Natural killer cell treated with Interleukin-12 subunit alpha and Interleukin-12 subunit beta and Interleukin-15 and Interleukin-18, amount 100 ng/mL, for 72 hours (primary cell): ENCODE data around the gene TRMT6. TPM values are rescaled to one million over a fixed set of nuclear protein-coding genes. Genes with fewer than 3 reads are reported as not detected.

Experiments
- ATAC-seq, 2 donors: fragments of 150-1000 bp; cut with Tn5 transposase in 1 of 2; sonication (Bioruptor Pico), chemical (Tn5 transposase) in 1 of 2; 2 replicates each; pipeline ENCODE4 v1.10.0; 2021
- DNase-seq: peaks from one replicate; pipeline ENCODE4 v3.0.0; 2022; ENCODE audit warnings: low spot score
- H3K27ac Mint-ChIP-seq, 2 donors: 1 replicate in 1 of 2; 2 replicates in 1 of 2; pipeline ENCODE4 v1.8.0; 2022; ENCODE audit warnings: mixed read lengths in 2 of 2, mild to moderate bottlenecking in 1 of 2, moderate library complexity in 1 of 2
- H3K27me3 Mint-ChIP-seq, 2 donors: 1 replicate in 1 of 2; 2 replicates in 1 of 2; pipeline ENCODE4 v1.8.0; 2022; ENCODE audit warnings: mixed read lengths in 2 of 2
- H3K36me3 Mint-ChIP-seq: one replicate; pipeline ENCODE4 v1.8.0; 2022; ENCODE audit warnings: mixed read lengths
- H3K4me1 Mint-ChIP-seq, 2 donors: 1 replicate in 1 of 2; 2 replicates in 1 of 2; pipeline ENCODE4 v1.8.0; 2022; ENCODE audit warnings: low read depth in 2 of 2, mixed read lengths in 2 of 2, mild to moderate bottlenecking in 1 of 2
- H3K4me3 Mint-ChIP-seq: one replicate; pipeline ENCODE4 v1.8.0; 2022; ENCODE audit warnings: mixed read lengths
- H3K9me3 Mint-ChIP-seq: 2 replicates; pipeline ENCODE4 v1.8.0; 2022; ENCODE audit warnings: mixed read lengths
- total RNA-seq, 2 donors: library from RNA; stranded (reverse); gene quantifications; one replicate each; pipeline ENCODE4 v1.2.3, GENCODE V29; 2022

The TRMT6 gene, protein sequence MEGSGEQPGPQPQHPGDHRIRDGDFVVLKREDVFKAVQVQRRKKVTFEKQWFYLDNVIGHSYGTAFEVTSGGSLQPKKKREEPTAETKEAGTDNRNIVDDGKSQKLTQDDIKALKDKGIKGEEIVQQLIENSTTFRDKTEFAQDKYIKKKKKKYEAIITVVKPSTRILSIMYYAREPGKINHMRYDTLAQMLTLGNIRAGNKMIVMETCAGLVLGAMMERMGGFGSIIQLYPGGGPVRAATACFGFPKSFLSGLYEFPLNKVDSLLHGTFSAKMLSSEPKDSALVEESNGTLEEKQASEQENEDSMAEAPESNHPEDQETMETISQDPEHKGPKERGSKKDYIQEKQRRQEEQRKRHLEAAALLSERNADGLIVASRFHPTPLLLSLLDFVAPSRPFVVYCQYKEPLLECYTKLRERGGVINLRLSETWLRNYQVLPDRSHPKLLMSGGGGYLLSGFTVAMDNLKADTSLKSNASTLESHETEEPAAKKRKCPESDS
- 10 to 100 TPM; 20.1 to 28.6 TPM for total RNA-seq

DNA sequence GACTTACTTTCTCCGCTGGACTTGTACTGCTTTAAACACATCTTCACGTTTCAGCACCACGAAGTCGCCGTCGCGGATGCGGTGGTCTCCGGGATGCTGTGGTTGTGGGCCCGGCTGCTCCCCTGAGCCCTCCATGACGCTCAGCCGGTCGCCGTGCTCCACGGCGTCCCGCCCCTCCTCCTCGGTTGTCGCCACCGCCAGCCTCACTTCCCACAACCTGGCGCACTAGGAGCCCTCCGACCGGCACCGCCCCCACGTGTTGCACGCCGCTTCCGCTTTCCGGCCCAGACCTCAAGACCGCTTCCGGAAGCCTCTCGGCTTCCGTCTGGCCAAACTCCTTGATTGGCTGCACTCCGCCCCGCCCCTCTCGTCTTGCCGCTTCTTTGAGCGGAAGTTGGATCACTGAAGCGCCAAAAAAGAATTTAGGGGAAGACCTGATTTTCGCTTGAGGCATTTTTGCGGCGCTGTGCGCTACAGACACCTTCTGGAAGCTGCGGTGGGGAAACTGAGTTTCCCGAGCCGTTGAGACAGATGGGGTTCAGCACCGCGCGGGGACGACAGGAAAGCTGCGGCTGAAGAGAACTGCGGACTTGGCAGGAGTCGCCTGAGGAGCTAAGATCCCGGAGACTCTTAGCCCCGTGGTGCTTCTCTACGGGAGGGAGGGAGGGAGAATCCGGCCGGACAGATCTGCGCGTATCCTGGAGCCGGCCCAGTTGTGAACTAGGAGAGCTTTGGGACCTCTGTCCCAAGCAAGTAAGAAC, at the start of gene TRMT6, which contains the start of gene MCM8:
TSS of gene TRMT6 (minus strand) at position 263 of the 761 bp plus-strand sequence. CDS start at position 135, 128 bp downstream.
TSS of gene MCM8 (plus strand) at position 382 of the 761 bp plus-strand sequence. CDS start 1,364 bp downstream, outside the sequence.
- DNase-seq (peak; percentile 98), ATAC-seq (peak; percentile 94 to 98)
- peak within 1 kb of the TSS; percentile 93 for H3K4me3 Mint-ChIP-seq
- peak within 1 kb of the TSS; percentile 87 for H3K27ac Mint-ChIP-seq
- H3K9me3 Mint-ChIP-seq, result no peaks in the 10 kb centered on the region
- no peaks in the 10 kb centered on the region for H3K27me3 Mint-ChIP-seq
- H3K4me1 Mint-ChIP-seq, result peaks cover 41 to 54% of the 10 kb centered on the region in 2 donors
- peaks cover 21% of the 10 kb centered on the region for H3K36me3 Mint-ChIP-seq

DNA sequence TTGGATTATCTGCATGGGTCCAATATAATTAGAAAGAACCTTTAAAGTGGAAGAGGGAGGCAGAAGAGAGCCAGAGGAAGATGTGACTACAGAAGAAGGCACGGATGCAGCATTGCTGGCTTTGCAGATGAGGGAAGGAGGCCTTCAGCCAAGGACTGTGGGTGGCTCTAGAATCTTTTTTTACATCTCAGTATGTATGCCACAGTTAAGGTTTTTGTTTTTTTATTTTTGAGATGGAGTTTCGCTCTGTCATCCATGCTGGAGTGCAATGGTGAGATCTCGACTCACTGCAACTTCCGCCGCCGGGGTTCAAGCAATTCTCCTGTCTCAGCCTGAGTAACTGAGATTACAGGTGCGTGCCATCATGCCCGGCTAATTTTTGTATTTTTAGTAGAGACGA, 49.5 kb upstream of the TRMT6 start:
- no peak for ATAC-seq
- H3K27me3 Mint-ChIP-seq, result no peaks in the 10 kb centered on the region
- DNase-seq, result no peak
- peaks cover 17 to 26% of the 10 kb centered on the region in 2 donors for H3K4me1 Mint-ChIP-seq
- H3K27ac Mint-ChIP-seq, result no peak overlapping the region
- H3K9me3 Mint-ChIP-seq, result no peaks in the 10 kb centered on the region
- no peak overlapping the region for H3K4me3 Mint-ChIP-seq
- H3K36me3 Mint-ChIP-seq, result peaks cover 9% of the 10 kb centered on the region

DNA sequence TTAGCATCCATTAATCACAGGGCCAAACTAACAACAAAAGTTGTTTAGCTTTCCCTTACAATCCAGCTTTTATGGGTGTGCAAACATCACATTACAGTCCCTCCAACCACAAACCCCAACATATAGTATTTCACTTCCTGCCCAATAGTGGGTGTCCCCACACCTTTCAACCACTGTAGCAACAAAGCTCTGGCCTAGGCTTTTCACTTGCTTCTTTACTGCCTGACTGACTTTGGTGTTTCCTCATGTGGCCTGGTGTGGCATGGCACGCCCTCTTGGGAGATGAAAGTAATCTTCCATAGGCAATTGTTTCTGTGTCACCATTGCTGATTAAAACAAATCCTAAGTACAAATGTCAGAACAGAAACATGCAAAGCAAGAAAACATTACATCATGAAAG, 46.4 kb upstream of the TRMT6 start:
- peaks cover 17 to 21% of the 10 kb centered on the region in 2 donors for H3K4me1 Mint-ChIP-seq

DNA sequence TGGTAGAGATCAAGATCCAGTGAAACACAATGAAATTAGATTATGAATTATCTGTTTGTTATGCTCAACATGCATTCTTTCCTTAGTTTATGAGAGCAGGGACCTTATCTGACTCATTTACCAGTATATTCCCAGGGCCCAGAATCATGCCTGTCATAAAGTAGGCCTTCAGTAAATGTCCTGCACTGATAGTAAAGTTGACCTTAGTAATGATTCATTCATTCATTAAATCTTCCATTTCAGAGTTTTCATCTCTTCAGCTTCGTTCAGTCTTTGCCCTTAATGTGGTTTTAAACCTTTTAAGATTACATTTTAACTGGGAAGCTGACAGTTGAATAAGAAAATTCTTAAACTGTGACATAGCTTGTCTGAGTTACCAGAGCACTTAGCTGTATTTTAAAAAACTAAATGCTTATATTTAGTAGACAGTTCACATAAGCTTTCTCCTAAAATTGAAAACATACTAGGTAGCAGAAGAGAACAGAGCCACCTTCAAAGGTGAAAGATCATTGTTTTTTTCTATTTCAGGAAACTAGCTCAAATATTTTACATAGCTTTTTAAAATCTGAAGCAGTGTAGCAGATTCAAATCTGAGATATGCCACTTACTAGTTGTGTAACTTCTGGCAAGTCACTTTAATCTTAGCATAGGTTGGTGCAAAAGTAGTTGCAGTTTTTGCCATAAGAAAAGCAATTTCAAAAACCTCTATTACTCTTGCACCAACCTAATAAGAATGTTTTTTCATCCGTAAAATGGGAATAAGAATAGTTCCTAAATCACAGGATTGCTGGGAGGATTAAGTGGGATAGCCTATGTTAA, 41.5 kb upstream of the TRMT6 start:
- peaks cover 14 to 15% of the 10 kb centered on the region in 2 donors for H3K4me1 Mint-ChIP-seq
- ATAC-seq, result no peak
- H3K4me3 Mint-ChIP-seq, result no peak overlapping the region
- no peak overlapping the region for H3K27ac Mint-ChIP-seq
- DNase-seq, result no peak
- peaks cover 18% of the 10 kb centered on the region for H3K36me3 Mint-ChIP-seq
- H3K27me3 Mint-ChIP-seq, result no peaks in the 10 kb centered on the region
- H3K9me3 Mint-ChIP-seq, result no peaks in the 10 kb centered on the region

More for the DNA sequence above, 46.4 kb upstream of the TRMT6 start:
- H3K27me3 Mint-ChIP-seq, result no peaks in the 10 kb centered on the region
- H3K36me3 Mint-ChIP-seq, result peaks cover 9% of the 10 kb centered on the region
- H3K4me3 Mint-ChIP-seq, result peak overlapping the region; percentile 32
- H3K9me3 Mint-ChIP-seq, result no peaks in the 10 kb centered on the region
- peak; percentile 81 for DNase-seq
- peak; percentile 99 for ATAC-seq
- H3K27ac Mint-ChIP-seq, result peak overlapping the region in 1 of 2 donors; percentile 62

DNA sequence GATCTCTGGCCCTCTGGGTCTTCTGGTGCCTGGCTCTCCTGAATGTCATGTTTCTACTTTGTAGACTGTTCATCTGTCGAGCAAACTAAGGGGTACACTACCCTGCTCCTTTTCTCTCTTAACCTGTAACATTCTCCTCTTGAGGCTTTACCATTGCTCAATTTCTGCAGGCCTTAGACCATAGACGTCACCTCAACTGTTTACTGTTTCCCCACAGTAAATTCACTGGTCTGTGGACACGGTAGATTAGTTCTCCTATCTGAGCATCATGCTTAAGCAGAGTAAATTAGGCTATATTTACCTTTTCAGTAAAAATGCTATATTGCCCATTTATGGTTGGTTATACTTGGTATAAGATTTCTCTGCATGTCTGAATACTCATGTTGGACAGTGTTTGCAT, 40.6 kb upstream of the TRMT6 start:
- Mint-ChIP-seq H3K27me3 (no peaks in the 10 kb centered on the region), H3K4me1 (peaks cover 8 to 10% of the 10 kb centered on the region in 2 donors), H3K36me3 (peaks cover 18% of the 10 kb centered on the region), H3K4me3 (no peak overlapping the region), H3K27ac (no peak overlapping the region), H3K9me3 (no peaks in the 10 kb centered on the region)
- DNase-seq, result no peak
- ATAC-seq, result no peak

DNA sequence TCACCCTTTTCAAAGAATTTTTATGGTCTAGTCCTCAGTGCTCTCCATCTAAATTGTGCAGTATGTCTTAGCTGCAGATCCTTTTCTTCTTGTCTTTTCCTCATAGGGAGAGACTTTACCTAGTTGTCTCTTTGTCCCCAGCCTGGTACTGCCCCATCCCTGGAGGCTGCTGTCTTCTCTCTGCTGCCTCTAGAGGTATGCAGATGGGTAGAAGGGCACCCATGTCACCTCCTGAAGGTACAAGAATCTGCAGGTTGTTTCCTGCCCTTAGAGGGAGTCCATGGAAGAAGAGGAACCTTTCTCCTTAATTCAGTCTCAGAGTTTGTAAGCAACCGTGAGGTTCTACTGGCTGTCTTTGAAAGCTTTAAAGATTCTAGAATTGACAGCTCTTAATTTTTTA, 39.2 kb upstream of the TRMT6 start:
- H3K36me3 Mint-ChIP-seq, result peaks cover 10% of the 10 kb centered on the region
- ATAC-seq, result no peak
- H3K27ac Mint-ChIP-seq, result no peak overlapping the region
- no peaks in the 10 kb centered on the region for H3K9me3 Mint-ChIP-seq
- no peaks in the 10 kb centered on the region for H3K27me3 Mint-ChIP-seq
- H3K4me3 Mint-ChIP-seq, result no peak overlapping the region
- no peaks in the 10 kb centered on the region for H3K4me1 Mint-ChIP-seq
- DNase-seq, result no peak

DNA sequence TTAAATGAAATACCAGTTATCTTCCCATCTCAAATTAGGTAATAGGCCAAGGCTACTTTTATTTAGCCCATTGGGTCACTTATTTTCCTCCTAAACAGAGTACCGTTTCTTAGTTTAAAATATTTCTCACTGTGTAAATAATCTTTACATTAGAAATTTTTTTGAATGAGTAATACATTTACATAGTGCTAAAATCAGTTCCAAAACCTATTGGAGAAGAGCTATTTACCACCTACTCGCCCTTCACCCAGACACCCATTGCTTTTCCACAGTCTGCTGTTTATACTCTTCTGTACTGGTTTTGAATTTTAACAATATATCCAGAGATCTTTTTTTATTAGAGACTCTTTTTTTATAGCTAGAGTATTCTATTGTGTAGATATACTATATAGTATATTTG, 37.0 kb upstream of the TRMT6 start:
- Mint-ChIP-seq H3K36me3 (peaks cover 10% of the 10 kb centered on the region), H3K9me3 (no peaks in the 10 kb centered on the region), H3K4me3 (no peak overlapping the region), H3K27me3 (no peaks in the 10 kb centered on the region), H3K27ac (no peak overlapping the region), H3K4me1 (no peaks in the 10 kb centered on the region)
- DNase-seq (no peak), ATAC-seq (no peak)

DNA sequence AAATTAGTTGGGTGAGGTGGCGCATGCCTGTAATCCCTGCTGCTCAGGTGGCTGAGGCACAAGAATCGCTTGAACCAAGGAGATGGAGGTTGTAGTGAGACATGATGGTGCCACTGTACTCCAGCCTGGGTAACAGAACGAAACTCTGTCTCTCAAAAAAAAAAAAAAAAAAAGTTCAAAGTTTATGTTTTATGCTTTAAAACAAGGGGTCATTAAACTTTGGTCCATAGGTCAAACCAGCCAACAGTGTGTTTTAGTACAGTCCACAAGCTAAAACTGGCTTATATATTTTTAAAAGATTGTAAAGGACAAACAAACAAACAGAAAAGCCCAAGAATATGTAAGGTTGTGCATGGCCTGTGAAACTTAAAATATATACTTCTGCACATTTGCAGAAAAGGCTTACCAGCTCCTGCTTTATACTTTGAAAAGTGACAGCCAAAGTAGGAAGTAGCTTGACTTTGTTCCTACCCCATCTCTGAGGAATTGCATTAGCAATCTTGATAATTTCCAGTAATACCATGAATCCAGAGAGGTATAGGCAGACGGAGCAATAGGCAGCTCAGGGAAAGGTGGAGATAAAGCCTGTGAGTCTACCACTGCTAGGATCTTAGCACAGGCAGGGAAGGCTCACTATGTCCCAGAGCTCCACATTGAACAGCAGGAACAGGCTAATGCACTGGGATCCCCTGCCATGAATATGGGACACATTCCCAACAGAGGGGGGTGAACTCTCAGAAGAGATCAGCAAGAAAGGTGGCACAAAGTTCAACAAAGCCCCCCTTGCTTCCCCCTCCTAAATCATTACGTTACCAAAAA, 30.6 kb upstream of the TRMT6 start:
- ATAC-seq (no peak), DNase-seq (no peak)
- Mint-ChIP-seq H3K36me3 (peaks cover 24% of the 10 kb centered on the region), H3K4me3 (no peak overlapping the region), H3K9me3 (no peaks in the 10 kb centered on the region), H3K4me1 (no peaks in the 10 kb centered on the region), H3K27ac (no peak overlapping the region), H3K27me3 (no peaks in the 10 kb centered on the region)

DNA sequence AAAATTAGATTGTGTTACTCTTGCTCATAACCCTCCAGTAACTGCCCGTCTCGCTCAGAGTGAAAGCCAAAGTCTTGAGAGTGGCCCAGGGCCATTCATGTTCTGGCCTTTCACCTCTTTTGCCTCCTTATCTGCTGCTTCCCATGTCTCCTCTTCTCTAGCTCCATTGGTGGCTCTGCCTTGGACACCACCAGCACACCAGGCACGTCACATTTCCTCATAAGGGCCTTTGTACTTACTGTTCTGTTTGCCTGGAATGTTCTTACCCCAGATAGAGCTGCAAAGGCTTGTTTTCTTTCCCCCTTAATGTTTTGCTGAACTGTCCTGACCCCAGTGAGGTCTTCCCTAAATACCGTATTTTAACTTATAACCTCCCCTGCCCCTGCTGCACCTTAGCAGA, 29.5 kb upstream of the TRMT6 start:
- ATAC-seq (no peak), DNase-seq (no peak)
- Mint-ChIP-seq H3K27ac (no peak overlapping the region), H3K4me1 (no peaks in the 10 kb centered on the region), H3K36me3 (peaks cover 24% of the 10 kb centered on the region), H3K9me3 (no peaks in the 10 kb centered on the region), H3K27me3 (no peaks in the 10 kb centered on the region), H3K4me3 (no peak overlapping the region)

DNA sequence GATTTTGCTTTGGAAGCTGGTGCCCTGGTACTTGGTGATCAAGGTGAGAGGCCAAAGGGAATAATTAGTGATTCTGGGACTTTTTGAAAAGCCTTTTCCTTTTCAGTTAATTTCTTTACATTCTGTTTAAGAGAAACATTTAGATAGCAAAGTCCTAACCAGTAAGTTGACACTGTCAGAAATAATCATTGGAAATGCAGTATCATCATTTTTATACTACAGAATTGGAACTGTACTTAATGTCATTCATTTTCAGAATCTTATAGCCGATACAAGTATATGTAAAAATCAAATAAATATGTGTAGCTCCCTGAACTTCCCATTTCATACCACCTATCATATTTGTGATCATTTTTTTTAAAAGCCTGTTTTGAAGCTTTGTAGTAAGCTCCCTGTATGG, 27.6 kb upstream of the TRMT6 start:
- DNase-seq (no peak), ATAC-seq (no peak)
- Mint-ChIP-seq H3K27me3 (no peaks in the 10 kb centered on the region), H3K27ac (no peak overlapping the region), H3K4me1 (no peaks in the 10 kb centered on the region), H3K4me3 (no peak overlapping the region), H3K36me3 (peaks cover 24% of the 10 kb centered on the region), H3K9me3 (no peaks in the 10 kb centered on the region)

DNA sequence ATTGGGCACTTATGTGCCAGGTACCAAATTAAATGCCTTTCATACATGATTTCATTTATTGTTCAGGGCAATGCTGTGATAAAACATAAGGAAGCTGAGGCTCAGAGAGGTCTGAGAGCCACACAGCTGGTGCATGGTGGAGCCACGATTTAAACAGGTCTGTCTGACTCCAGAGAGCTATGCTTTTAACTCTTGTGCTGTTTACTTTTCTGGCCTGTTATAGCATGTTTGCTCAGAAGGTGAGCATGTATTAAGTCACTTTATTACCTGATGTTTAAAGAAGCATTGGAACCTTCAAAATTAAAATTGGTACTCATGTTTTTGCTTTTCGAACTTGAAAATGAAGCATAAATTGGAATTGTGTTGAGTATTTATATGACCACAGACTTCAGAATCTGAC, 26.9 kb upstream of the TRMT6 start:
- Mint-ChIP-seq H3K27ac (no peak overlapping the region), H3K4me3 (no peak overlapping the region), H3K27me3 (no peaks in the 10 kb centered on the region), H3K4me1 (no peaks in the 10 kb centered on the region), H3K36me3 (peaks cover 24% of the 10 kb centered on the region), H3K9me3 (no peaks in the 10 kb centered on the region)
- DNase-seq (no peak), ATAC-seq (no peak)

DNA sequence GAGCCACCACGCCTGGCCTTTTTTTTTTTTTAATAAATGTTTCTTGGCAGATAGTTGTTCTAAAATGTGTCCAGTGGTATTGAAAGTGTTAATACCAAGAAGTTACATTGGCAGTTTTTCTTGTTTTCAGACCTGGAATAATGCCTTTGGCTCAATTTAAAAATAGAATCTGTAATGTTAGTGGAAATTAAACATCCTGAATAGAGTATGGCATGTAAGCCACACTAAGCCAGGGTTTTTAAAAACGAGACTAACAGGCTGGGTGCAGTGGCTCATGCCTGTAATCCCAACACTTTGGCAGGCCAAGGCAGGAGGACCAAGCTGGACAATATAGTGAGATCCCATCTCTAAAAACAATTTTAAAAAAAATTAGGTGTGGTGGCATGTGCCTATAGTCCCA, 25.4 kb upstream of the TRMT6 start:
- H3K27me3 Mint-ChIP-seq, result no peaks in the 10 kb centered on the region
- H3K36me3 Mint-ChIP-seq, result peaks cover 31% of the 10 kb centered on the region
- H3K4me3 Mint-ChIP-seq, result no peak overlapping the region
- no peak for DNase-seq
- H3K27ac Mint-ChIP-seq, result no peak overlapping the region
- ATAC-seq, result no peak
- no peaks in the 10 kb centered on the region for H3K9me3 Mint-ChIP-seq
- H3K4me1 Mint-ChIP-seq, result no peaks in the 10 kb centered on the region

DNA sequence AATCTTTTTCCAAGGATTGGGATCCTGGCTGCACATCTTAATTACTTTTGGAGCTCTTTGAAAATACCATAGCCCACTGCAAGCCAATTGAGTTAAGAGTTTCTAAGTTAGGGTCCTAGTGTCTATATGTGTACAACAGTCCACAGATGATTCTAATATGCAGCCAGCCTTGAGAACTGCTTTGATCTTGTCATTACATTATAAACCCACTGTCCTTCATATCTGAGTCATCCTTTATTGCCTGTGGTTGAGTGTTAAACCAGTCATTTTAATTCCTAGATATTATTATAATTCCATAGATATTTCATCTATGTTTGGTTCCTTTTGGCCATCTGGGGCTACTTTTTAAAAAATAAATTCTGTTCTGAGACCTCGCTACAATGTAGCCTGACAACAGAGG, 24.2 kb upstream of the TRMT6 start:
- peaks cover 23% of the 10 kb centered on the region for H3K36me3 Mint-ChIP-seq
- DNase-seq, result no peak
- H3K27me3 Mint-ChIP-seq, result no peaks in the 10 kb centered on the region
- no peaks in the 10 kb centered on the region for H3K9me3 Mint-ChIP-seq
- H3K27ac Mint-ChIP-seq, result no peak overlapping the region
- ATAC-seq, result no peak
- H3K4me3 Mint-ChIP-seq, result no peak overlapping the region
- H3K4me1 Mint-ChIP-seq, result no peaks in the 10 kb centered on the region
